DND-41 (cell line): ENCODE measurements around the gene ADARB2.

Experiments
- CTCF ChIP-seq: IDR thresholded peaks from 2 replicates; pipeline ENCODE4 v1.5.1; 2012; ENCODE audit warnings: borderline replicate concordance, low read length, moderate library complexity, mild to moderate bottlenecking; ENCODE audit not compliant: poor library complexity, severe bottlenecking; ENCODE audit errors: extremely low read depth
- EZH2 ChIP-seq: IDR thresholded peaks from 3 replicates; pipeline ENCODE4 v1.6.1; 2012; ENCODE audit warnings: borderline replicate concordance, low read depth, mild to moderate bottlenecking, moderate library complexity, low read length, inconsistent platforms; ENCODE audit not compliant: severe bottlenecking

GRCh38 chr10:1241322-1241890, 495.9 kb downstream of the ADARB2 start:
- TF ChIP-seq CTCF (no peak), EZH2 (no peak)
